ENCODE data around the gene STARD5. TPM values are rescaled to one million over a fixed set of nuclear protein-coding genes. Genes with fewer than 3 reads are reported as not detected.

Gene STARD5
- total RNA-seq, 4 donors from 2014 or later, result 11.2 to 54.5 (median 41.3) TPM

DNA sequence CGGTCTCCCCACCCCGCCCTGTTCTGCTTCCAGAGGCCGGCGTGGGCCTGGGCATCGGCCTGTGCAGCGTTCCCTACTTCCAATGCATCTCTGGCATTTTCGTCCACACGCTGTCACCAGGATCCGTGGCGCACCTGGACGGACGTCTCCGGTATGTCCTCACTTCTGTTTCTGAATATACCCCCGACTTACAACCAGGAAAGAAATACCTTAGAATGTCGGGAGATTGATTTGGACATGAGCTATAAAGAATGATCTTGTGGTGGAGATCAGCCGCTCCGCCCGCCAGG, 41.4 kb downstream of the STARD5 start:
- no peak overlapping the region for H3K4me3 ChIP-seq
- H3K9me3 ChIP-seq, result no peaks in the 10 kb centered on the region
- in situ Hi-C loops (cut with MboI; ENCODE audit: low pct_ligation_motif_present in 1 of 4, low pct_unique_long_range_greater_than_20kb in 1 of 4, low sequenced_read_pairs in 3 of 4), result loop anchor here in 1 of 4 donors (5.0 kb wide), 1 partner anchor 120 kb away; no protein-coding TSS in a partner anchor
- TF ChIP-seq POLR2A (IDR thresholded peaks at IDR 0.05) (no peak), EP300 (IDR thresholded peaks at IDR 0.05; ENCODE audit: low read depth) (no peak), CTCF (IDR thresholded peaks at IDR 0.05) (no peak), POLR2AphosphoS5 (IDR thresholded peaks at IDR 0.05) (no peak)
- H3K4me1 ChIP-seq, result peaks cover 4 to 23% (median 13%) of the 10 kb centered on the region in 4 donors
- DNase-seq, result no peak
- H3K27ac ChIP-seq, result no peak overlapping the region
- no peaks in the 10 kb centered on the region for H3K36me3 ChIP-seq
- intact Hi-C loops (cut with DNase I; ENCODE audit: low total_unique reads), result no loop called here
- WGBS, 2 donors (ENCODE audit: low coverage in 1 of 2), result 94 to 100% methylated on average over 3 to 18 of the region's 18 CpGs
- no peaks in the 10 kb centered on the region for H3K27me3 ChIP-seq

DNA sequence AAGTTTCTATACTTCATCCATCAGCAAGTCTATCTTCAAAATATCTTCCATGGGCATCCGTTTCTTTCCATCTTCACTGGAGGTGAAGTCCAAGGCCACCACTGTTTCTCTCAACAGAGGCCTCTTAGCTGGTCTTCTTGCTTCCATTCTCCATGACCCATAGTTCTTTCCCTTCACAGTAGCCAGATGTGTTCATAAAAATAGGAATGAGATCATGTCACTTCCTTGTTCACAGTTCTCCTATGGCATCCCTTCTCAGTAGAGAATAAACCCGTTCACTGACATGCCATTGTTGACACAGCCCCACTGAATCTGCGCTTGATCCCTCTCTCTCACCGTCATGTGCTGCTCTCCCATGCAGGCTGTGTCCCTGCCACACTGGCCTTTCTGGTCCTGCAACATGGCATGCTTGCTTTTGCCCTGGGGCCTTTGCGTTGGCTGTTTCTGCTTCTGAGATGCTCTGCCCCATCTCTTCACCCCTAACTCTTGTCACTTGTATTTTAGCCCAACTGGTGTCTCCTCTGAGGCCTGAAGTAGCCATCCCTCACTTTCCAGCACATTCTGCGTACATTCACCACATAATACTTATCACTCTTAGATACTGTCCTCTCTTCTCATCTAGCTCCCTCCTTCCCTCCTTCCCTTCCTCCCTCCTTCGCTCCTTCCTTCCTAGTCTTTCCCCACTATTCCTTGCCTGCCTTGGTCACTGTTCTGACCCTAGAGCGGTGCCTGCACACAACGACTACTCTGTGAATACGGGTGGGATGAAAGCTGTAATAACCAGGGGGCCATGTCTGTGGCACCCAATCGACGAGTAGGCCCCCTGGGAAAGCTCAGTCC, 42.0 kb downstream of the STARD5 start:
- Histone ChIP-seq H3K9me3 (no peaks in the 10 kb centered on the region), H3K36me3 (no peaks in the 10 kb centered on the region), H3K4me1 (peaks cover 4 to 23% (median 13%) of the 10 kb centered on the region in 4 donors), H3K4me3 (no peak overlapping the region), H3K27ac (no peak overlapping the region), H3K27me3 (no peaks in the 10 kb centered on the region)
- DNase-seq, result peak; percentile 3
- TF ChIP-seq EP300 (IDR thresholded peaks at IDR 0.05; ENCODE audit: low read depth), result no peak
- TF ChIP-seq POLR2A (IDR thresholded peaks at IDR 0.05), result no peak
- TF ChIP-seq POLR2AphosphoS5 (IDR thresholded peaks at IDR 0.05), result no peak
- no peak for TF ChIP-seq CTCF (IDR thresholded peaks at IDR 0.05)
- 94 to 96% methylated on average over 11 to 12 of the region's 12 CpGs for WGBS, 2 donors (ENCODE audit: low coverage in 1 of 2)
- in situ Hi-C loops (cut with MboI; ENCODE audit: low pct_ligation_motif_present in 1 of 4, low pct_unique_long_range_greater_than_20kb in 1 of 4, low sequenced_read_pairs in 3 of 4) (loop anchor here in 1 of 4 donors (5.0 kb wide), 1 partner anchor 120 kb away; no protein-coding TSS in a partner anchor), intact Hi-C loops (cut with DNase I; ENCODE audit: low total_unique reads) (no loop called here)

GRCh38 chr15:81281456-81281735, 42.5 kb downstream of the STARD5 start:
- no peak for DNase-seq
- intact Hi-C loops (cut with DNase I; ENCODE audit: low total_unique reads), result no loop called here

More at GRCh38 chr15:81281456-81281735, 42.5 kb downstream of the STARD5 start:
- Histone ChIP-seq H3K36me3 (no peaks in the 10 kb centered on the region), H3K27ac (no peak overlapping the region), H3K9me3 (no peaks in the 10 kb centered on the region), H3K4me3 (no peak overlapping the region), H3K4me1 (peaks cover 4 to 23% (median 13%) of the 10 kb centered on the region in 4 donors), H3K27me3 (no peaks in the 10 kb centered on the region)
- in situ Hi-C loops (cut with MboI; ENCODE audit: low pct_ligation_motif_present in 1 of 4, low pct_unique_long_range_greater_than_20kb in 1 of 4, low sequenced_read_pairs in 3 of 4), result loop anchor here in 1 of 4 donors (5.0 kb wide), 1 partner anchor 121 kb away; no protein-coding TSS in a partner anchor
- no peak for TF ChIP-seq EP300 (IDR thresholded peaks at IDR 0.05; ENCODE audit: low read depth)
- TF ChIP-seq POLR2AphosphoS5 (IDR thresholded peaks at IDR 0.05), result no peak
- TF ChIP-seq POLR2A (IDR thresholded peaks at IDR 0.05), result no peak
- TF ChIP-seq CTCF (IDR thresholded peaks at IDR 0.05), result no peak
- 92% methylated on average over 3 of the region's 3 CpGs; no CpG with 5 or more reads in 1 of the 2 donors for WGBS, 2 donors (ENCODE audit: low coverage in 1 of 2)

Measured in transverse colon (tissue), 4 donors.